ENCODE data around the gene AKR7A2.
"Not testable (repeated sequence)": the region's sequence is repeated elsewhere in the genome, so short reads cannot be mapped to it uniquely, and the experiment has no call there.

Gene AKR7A2

GRCh38 chr1:19324665-19324990, 12.7 kb upstream of the AKR7A2 start:
- DNase-seq: no peak

- DNase-seq: no peak
Observed at GRCh38 chr1:19323987-19324664, 12.2 kb upstream of the AKR7A2 start.

- no peak for DNase-seq
Observed at GRCh38 chr1:19322481-19322880, 10.5 kb upstream of the AKR7A2 start.

GRCh38 chr1:19321071-19321470, 9.1 kb upstream of the AKR7A2 start:
- no peak for DNase-seq

- no peak for DNase-seq
Observed at GRCh38 chr1:19319196-19319595, 7.3 kb upstream of the AKR7A2 start.

GRCh38 chr1:19317126-19317910, 5.4 kb upstream of the AKR7A2 start:
- no peak for DNase-seq

- no peak for DNase-seq
Observed at GRCh38 chr1:19315378-19316198, 3.6 kb upstream of the AKR7A2 start.

- no peak for DNase-seq
Observed at GRCh38 chr1:19313961-19314882, 2.3 kb upstream of the AKR7A2 start.

- DNase-seq: no peak
Observed at GRCh38 chr1:19313636-19313959, 1.7 kb upstream of the AKR7A2 start.

GRCh38 chr1:19312782-19313635, 1.1 kb upstream of the AKR7A2 start:
- no peak for DNase-seq

- no peak for DNase-seq
Observed at GRCh38 chr1:19311503-19311930, 427 bp downstream of the AKR7A2 start.

- no peak for DNase-seq
Observed at GRCh38 chr1:19310720-19311502, 1.0 kb downstream of the AKR7A2 start.

- DNase-seq: no peak
Observed at GRCh38 chr1:19310061-19310460, 1.9 kb downstream of the AKR7A2 start.

GRCh38 chr1:19309123-19309813, 2.7 kb downstream of the AKR7A2 start:
- no peak for DNase-seq

- no peak for DNase-seq
Observed at GRCh38 chr1:19308509-19308907, 3.4 kb downstream of the AKR7A2 start.

GRCh38 chr1:19307794-19308508, 4.0 kb downstream of the AKR7A2 start:
- DNase-seq: no peak

GRCh38 chr1:19306941-19307340, 5.0 kb downstream of the AKR7A2 start:
- DNase-seq: no peak

- no peak for DNase-seq
Observed at GRCh38 chr1:19305880-19306279, 6.1 kb downstream of the AKR7A2 start.

GRCh38 chr1:19304081-19304480, 7.9 kb downstream of the AKR7A2 start:
- not testable (repeated sequence) for DNase-seq

GRCh38 chr1:19300211-19300610, 11.7 kb downstream of the AKR7A2 start:
- no peak for DNase-seq

All from 8988T (cell line).